Ascending aorta (tissue), 2 donors: Measurements from ENCODE around the gene PNMA6E. TPM values are rescaled to one million over a fixed set of nuclear protein-coding genes. Genes with fewer than 3 reads are reported as not detected.

Experiments
- DNase-seq, 2 donors: peaks; one replicate each; pipeline ENCODE4 v3.0.0-alpha.2; 2019; ENCODE audit warnings: low spot score in 2 of 2
- H3K27ac ChIP-seq, 2 donors: fragments of 200-600 bp; sonication (generic); one replicate each; pipeline ENCODE4 v1.5.1; 2016 to 2017; ENCODE audit warnings: mild to moderate bottlenecking in 1 of 2
- H3K27me3 ChIP-seq: fragments of 200-600 bp; sonication (generic); one replicate; pipeline ENCODE4 v1.5.1; 2017
- H3K36me3 ChIP-seq, 2 donors: fragments of 200-600 bp; sonication (generic); one replicate each; pipeline ENCODE4 v1.5.1; 2016
- H3K4me1 ChIP-seq, 2 donors: fragments of 200-600 bp; sonication (generic); one replicate each; pipeline ENCODE4 v1.5.1; 2016 to 2017; ENCODE audit warnings: mild to moderate bottlenecking in 1 of 2
- H3K4me3 ChIP-seq, 2 donors: fragments of 200-600 bp; sonication (generic); one replicate each; pipeline ENCODE4 v1.5.1; 2016 to 2017; ENCODE audit warnings: mild to moderate bottlenecking in 1 of 2
- H3K9me3 ChIP-seq, 2 donors: fragments of 200-600 bp; sonication (generic); one replicate each; pipeline ENCODE4 v1.5.1; 2016
- CTCF ChIP-seq, 3 experiments: fragments of 200-600 bp in 2 of 3; fragments of 450-650 bp in 1 of 3; sonication (generic) in 2 of 3; IDR thresholded peaks; one replicate each; pipeline ENCODE4 v1.5.1; 2016 to 2019; ENCODE audit warnings: antibody characterized with exemption in 3 of 3, mild to moderate bottlenecking in 1 of 3, moderate library complexity in 1 of 3
- intact Hi-C: fragments of 100-400 bp; cut with DNase I; formaldehyde crosslinking; loops from one replicate; pipeline ENCODE4 v1.15.1; 2023
- total RNA-seq: library from RNA; depleted of rRNA; stranded (reverse); fragments of >200 nt; gene quantifications from one replicate; pipeline ENCODE4 v1.1.0, GENCODE V29; 2016

Gene PNMA6E
- total RNA-seq, 1 donor from 2014 or later, result not detected

DNA sequence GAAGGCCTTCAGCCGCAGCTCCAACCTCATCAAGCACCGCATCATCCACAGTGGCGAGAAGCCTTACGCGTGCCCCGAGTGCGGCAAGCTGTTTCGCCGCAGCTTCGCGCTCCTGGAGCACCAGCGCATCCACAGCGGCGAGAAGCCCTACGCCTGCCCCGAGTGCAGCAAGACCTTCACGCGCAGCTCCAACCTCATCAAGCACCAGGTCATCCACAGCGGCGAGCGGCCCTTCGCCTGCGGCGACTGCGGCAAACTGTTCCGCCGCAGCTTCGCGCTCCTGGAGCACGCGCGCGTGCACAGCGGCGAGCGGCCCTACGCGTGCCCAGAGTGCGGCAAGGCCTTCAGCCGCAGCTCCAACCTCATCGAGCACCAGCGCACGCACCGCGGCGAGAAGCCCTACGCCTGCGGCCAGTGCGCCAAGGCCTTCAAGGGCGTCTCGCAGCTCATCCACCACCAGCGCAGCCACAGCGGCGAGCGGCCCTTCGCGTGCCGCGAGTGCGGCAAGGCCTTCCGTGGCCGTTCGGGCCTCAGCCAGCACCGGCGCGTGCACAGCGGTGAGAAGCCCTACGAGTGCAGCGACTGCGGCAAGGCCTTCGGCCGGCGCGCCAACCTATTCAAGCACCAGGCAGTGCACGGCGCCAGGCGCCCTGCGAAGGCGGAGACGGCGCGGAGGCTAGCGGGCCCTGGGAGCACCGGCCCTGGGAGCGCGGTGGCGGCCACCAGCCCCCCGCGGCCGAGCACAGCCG, 19.9 kb upstream of the PNMA6E start:
- intact Hi-C loops, result no loop called here
- Histone ChIP-seq H3K27me3 (no peaks in the 10 kb centered on the region), H3K4me1 (no peaks in the 10 kb centered on the region), H3K4me3 (no peak overlapping the region), H3K36me3 (no peaks in the 10 kb centered on the region), H3K9me3 (no peaks in the 10 kb centered on the region), H3K27ac (no peak overlapping the region)
- no peak for TF ChIP-seq CTCF (IDR thresholded peaks at IDR 0.05)
- no peak for DNase-seq

- intact Hi-C loops, result no loop called here
- no peaks in the 10 kb centered on the region for H3K4me1 ChIP-seq
- TF ChIP-seq CTCF (IDR thresholded peaks at IDR 0.05), result no peak
- H3K9me3 ChIP-seq, result no peaks in the 10 kb centered on the region
- H3K4me3 ChIP-seq, result no peak overlapping the region
- no peaks in the 10 kb centered on the region for H3K36me3 ChIP-seq
- no peaks in the 10 kb centered on the region for H3K27me3 ChIP-seq
- H3K27ac ChIP-seq, result no peak overlapping the region
- no peak for DNase-seq
These were observed 16.5 kb upstream of the PNMA6E start for GRCh38 chrX:153417637-153418036.

DNA sequence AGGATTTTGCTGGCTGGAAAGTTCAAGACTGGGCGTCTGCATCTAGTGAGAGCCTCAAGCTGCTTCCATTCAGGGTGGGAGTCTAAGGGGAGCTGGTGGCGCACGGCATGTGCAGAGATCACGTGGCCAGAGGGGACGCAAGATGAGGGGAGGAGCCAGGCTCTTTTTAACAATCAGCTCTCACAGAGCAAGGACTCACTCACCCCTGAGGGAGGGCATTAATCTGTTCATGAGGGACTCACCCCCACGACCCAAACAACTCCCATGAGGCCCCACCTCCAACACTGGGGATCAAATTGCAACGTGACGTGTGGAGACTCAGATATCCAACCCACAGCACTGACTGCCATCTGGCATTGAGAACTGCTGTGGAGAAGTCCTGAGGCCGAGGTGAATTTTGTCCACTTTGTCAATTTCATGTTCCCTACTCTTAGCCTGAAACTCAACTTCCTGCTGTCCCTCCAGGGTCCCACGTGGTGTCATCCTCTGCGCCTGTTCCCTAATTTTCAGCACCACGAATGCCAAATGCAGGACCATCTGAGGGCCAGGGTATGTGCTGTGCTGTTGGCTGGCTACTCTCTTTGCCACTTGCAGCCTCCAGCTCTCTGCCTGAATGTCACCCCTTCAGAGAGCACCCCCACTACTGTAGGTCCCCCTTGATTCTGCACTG, 15.8 kb upstream of the PNMA6E start:
- DNase-seq, result no peak
- Histone ChIP-seq H3K4me1 (no peaks in the 10 kb centered on the region), H3K4me3 (no peak overlapping the region), H3K27ac (no peak overlapping the region), H3K9me3 (no peaks in the 10 kb centered on the region), H3K27me3 (no peaks in the 10 kb centered on the region), H3K36me3 (no peaks in the 10 kb centered on the region)
- intact Hi-C loops, result no loop called here
- no peak for TF ChIP-seq CTCF (IDR thresholded peaks at IDR 0.05)

DNA sequence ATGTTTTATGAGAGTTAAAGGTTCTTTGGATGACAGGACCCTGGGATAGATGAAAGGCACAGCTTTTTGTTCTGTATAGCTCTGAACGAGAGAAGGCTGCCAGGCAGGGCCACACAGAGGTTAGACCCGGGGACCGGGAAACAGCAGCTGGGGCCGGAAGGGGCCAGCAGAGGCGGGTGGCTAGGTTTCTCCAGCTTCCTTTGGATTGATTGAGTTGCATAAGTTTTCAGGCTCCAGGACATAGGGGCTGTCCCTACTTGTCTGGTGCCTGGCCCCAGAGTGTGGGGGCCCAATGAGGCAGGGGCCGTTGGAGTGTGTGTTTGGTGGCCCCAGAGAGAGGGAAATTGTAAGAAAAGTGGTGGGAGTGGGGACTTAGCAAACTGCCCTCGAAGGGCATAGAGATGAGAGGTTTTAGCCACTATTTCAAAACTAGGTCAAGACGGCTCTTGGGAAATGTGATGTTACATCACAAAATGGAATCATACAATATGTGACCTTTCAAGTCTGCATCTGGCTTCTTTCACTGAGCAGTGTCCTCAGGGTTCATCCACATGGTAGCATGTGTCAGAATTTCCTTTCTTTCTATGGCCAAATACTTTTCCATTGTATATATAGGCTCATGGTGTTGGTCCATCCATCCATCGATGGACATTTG, 13.8 kb upstream of the PNMA6E start:
- intact Hi-C loops, result no loop called here
- Histone ChIP-seq H3K27ac (no peak overlapping the region), H3K27me3 (peaks cover 5% of the 10 kb centered on the region), H3K9me3 (no peaks in the 10 kb centered on the region), H3K4me3 (no peak overlapping the region), H3K4me1 (no peaks in the 10 kb centered on the region), H3K36me3 (no peaks in the 10 kb centered on the region)
- TF ChIP-seq CTCF (IDR thresholded peaks at IDR 0.05), result no peak
- no peak for DNase-seq

- Histone ChIP-seq H3K4me1 (no peaks in the 10 kb centered on the region), H3K27me3 (peaks cover 5% of the 10 kb centered on the region), H3K4me3 (no peak overlapping the region), H3K36me3 (no peaks in the 10 kb centered on the region), H3K27ac (no peak overlapping the region), H3K9me3 (no peaks in the 10 kb centered on the region)
- no peak for TF ChIP-seq CTCF (IDR thresholded peaks at IDR 0.05)
- DNase-seq, result no peak
- intact Hi-C loops, result no loop called here
These were observed 12.6 kb upstream of the PNMA6E start for GRCh38 chrX:153413731-153414130.
